ENCODE data around the gene OASL. TPM values are rescaled to one million over a fixed set of nuclear protein-coding genes. Genes with fewer than 3 reads are reported as not detected.

Gene OASL
- total RNA-seq, 1 donor from 2014 or later, result 0.58 TPM

GRCh38 chr12:120994059-120994458 is 45.0 kb downstream of the OASL start:
- H3K36me3 ChIP-seq (ENCODE audit: control insufficient read depth, insufficient read depth, low read length), result no peaks in the 10 kb centered on the region
- no peaks in the 10 kb centered on the region for H3K27me3 ChIP-seq (ENCODE audit: control insufficient read depth, insufficient read depth, low read length)
- no peak for DNase-seq (ENCODE audit: low read depth)
- no peak overlapping the region for H3K4me3 ChIP-seq (ENCODE audit: low read depth, low read length)
- TF ChIP-seq CTCF (IDR thresholded peaks at IDR 0.05; ENCODE audit: insufficient read depth, low read length, poor library complexity, severe bottlenecking), result no peak

GRCh38 chr12:120993496-120993895 is 45.5 kb downstream of the OASL start:
- no peaks in the 10 kb centered on the region for H3K36me3 ChIP-seq (ENCODE audit: control insufficient read depth, insufficient read depth, low read length)
- H3K4me3 ChIP-seq (ENCODE audit: low read depth, low read length), result no peak overlapping the region
- no peak for TF ChIP-seq CTCF (IDR thresholded peaks at IDR 0.05; ENCODE audit: insufficient read depth, low read length, poor library complexity, severe bottlenecking)
- no peaks in the 10 kb centered on the region for H3K27me3 ChIP-seq (ENCODE audit: control insufficient read depth, insufficient read depth, low read length)
- DNase-seq (ENCODE audit: low read depth), result no peak

GRCh38 chr12:120992989-120993388 is 46.1 kb downstream of the OASL start:
- H3K4me3 ChIP-seq (ENCODE audit: low read depth, low read length), result no peak overlapping the region
- no peak for DNase-seq (ENCODE audit: low read depth)
- H3K27me3 ChIP-seq (ENCODE audit: control insufficient read depth, insufficient read depth, low read length), result no peaks in the 10 kb centered on the region
- H3K36me3 ChIP-seq (ENCODE audit: control insufficient read depth, insufficient read depth, low read length), result no peaks in the 10 kb centered on the region
- TF ChIP-seq CTCF (IDR thresholded peaks at IDR 0.05; ENCODE audit: insufficient read depth, low read length, poor library complexity, severe bottlenecking), result no peak

- Histone ChIP-seq H3K27me3 (ENCODE audit: control insufficient read depth, insufficient read depth, low read length) (no peaks in the 10 kb centered on the region), H3K4me3 (ENCODE audit: low read depth, low read length) (no peak overlapping the region), H3K36me3 (ENCODE audit: control insufficient read depth, insufficient read depth, low read length) (no peaks in the 10 kb centered on the region)
- no peak for TF ChIP-seq CTCF (IDR thresholded peaks at IDR 0.05; ENCODE audit: insufficient read depth, low read length, poor library complexity, severe bottlenecking)
- no peak for DNase-seq (ENCODE audit: low read depth)
Measured at GRCh38 chr12:120991965-120992364, 47.1 kb downstream of the OASL start.

- DNase-seq (ENCODE audit: low read depth), result no peak
- Histone ChIP-seq H3K4me3 (ENCODE audit: low read depth, low read length) (no peak overlapping the region), H3K36me3 (ENCODE audit: control insufficient read depth, insufficient read depth, low read length) (no peaks in the 10 kb centered on the region), H3K27me3 (ENCODE audit: control insufficient read depth, insufficient read depth, low read length) (no peaks in the 10 kb centered on the region)
- no peak for TF ChIP-seq CTCF (IDR thresholded peaks at IDR 0.05; ENCODE audit: insufficient read depth, low read length, poor library complexity, severe bottlenecking)
Measured at GRCh38 chr12:120990487-120991055, 48.5 kb downstream of the OASL start.

- TF ChIP-seq CTCF (IDR thresholded peaks at IDR 0.05; ENCODE audit: insufficient read depth, low read length, poor library complexity, severe bottlenecking), result no peak
- no peak for DNase-seq (ENCODE audit: low read depth)
- Histone ChIP-seq H3K4me3 (ENCODE audit: low read depth, low read length) (no peak overlapping the region), H3K27me3 (ENCODE audit: control insufficient read depth, insufficient read depth, low read length) (no peaks in the 10 kb centered on the region), H3K36me3 (ENCODE audit: control insufficient read depth, insufficient read depth, low read length) (no peaks in the 10 kb centered on the region)
Measured at GRCh38 chr12:120989687-120990086, 49.4 kb downstream of the OASL start.

Data from kidney epithelial cell (primary cell).